Psoas muscle (tissue), 8 donors: ENCODE results near the gene SWAP70. TPM values are rescaled to one million over a fixed set of nuclear protein-coding genes. Genes with fewer than 3 reads are reported as not detected.
"Not testable (repeated sequence)": the region's sequence is repeated elsewhere in the genome, so short reads cannot be mapped to it uniquely, and the experiment has no call there.

Experiments
- ATAC-seq, 4 donors: fragments of 200-7000 bp; cut with Tn5 transposase; one replicate each; pipeline ENCODE4 v1.9.1; 2020; ENCODE audit warnings: moderate library complexity in 3 of 4, mild to moderate bottlenecking in 2 of 4
- DNase-seq, 2 donors: peaks; one replicate each; pipeline ENCODE4 v3.0.0-alpha.2; 2020
- H3K27ac ChIP-seq: fragments of 200-600 bp; one replicate; pipeline ENCODE4 v1.8.0; 2022
- H3K27me3 ChIP-seq, 3 donors: fragments of 200-600 bp in 1 of 3; one replicate each; pipeline versions ENCODE4 v1.6.1 to v1.8.0; 2013 to 2022; ENCODE audit warnings: low read length in 2 of 3, mild to moderate bottlenecking in 2 of 3, moderate library complexity in 1 of 3; ENCODE audit not compliant: insufficient read depth in 3 of 3
- H3K36me3 ChIP-seq, 2 donors: fragments of 200-600 bp in 1 of 2; one replicate each; pipeline versions ENCODE4 v1.6.1 to v1.8.0; 2013 to 2022; ENCODE audit warnings: low read depth in 1 of 2, mild to moderate bottlenecking in 1 of 2, moderate library complexity in 1 of 2; ENCODE audit not compliant: insufficient read depth in 1 of 2
- H3K4me1 ChIP-seq: fragments of 200-600 bp; one replicate; pipeline ENCODE4 v1.8.0; 2022
- H3K4me3 ChIP-seq: fragments of 200-600 bp; one replicate; pipeline ENCODE4 v1.8.0; 2022; ENCODE audit warnings: mild to moderate bottlenecking
- H3K9me3 ChIP-seq: fragments of 200-600 bp; one replicate; pipeline ENCODE4 v1.8.0; 2022
- CTCF ChIP-seq: fragments of 200-600 bp; IDR thresholded peaks from one replicate; pipeline ENCODE4 v1.8.0; 2022; ENCODE audit warnings: antibody characterized with exemption
- WGBS, 3 donors: extraction: QIAGEN DNeasy Blood & Tissue Kit; methylation state at CpG; one replicate each; pipeline versions ENCODE4 v1.1.6 to v1.1.7; 2013; 5-methylcytosine and 5-hydroxymethylcytosine counted together
- intact Hi-C, 2 donors: fragments of 100-400 bp; cut with DNase I; formaldehyde crosslinking; loops; one replicate each; pipeline versions ENCODE4 v1.11.0 to v1.14.2; 2022
- polyA plus RNA-seq, 3 donors: library from polyadenylated mRNA; stranded (reverse); fragments of 200-250 nt; gene quantifications; one replicate each; pipeline ENCODE4 v1.2.3, GENCODE V29; 2013
- total RNA-seq, 4 donors: library from RNA; stranded (reverse); fragmentation: NEBNext Ultra II Directional in 2 of 4; extraction: Animal tissue kit (Norgen Biotek cat#: 25700) in 2 of 4; gene quantifications; one replicate each; pipeline versions ENCODE4 v1.2.1 to v1.2.4, GENCODE V29; 2021 to 2023
- donor health status: healthy with polysubstance abuse.
- donor health status: DM: no; HTN: no; CAD: no; lungs with moderate emphysema.
- donor health status: Bipolar disorder and iron deficiency.
- donor health status: healthy.
- donor health status: DM: yes; HTN: yes; CAD: no.
- donor health status: DM: no; HTN: no; CAD: no.
- donor health status: DM: no; HTN: no; CAD: no.
- donor health status: DM: yes; HTN: yes; CAD: no.

The SWAP70 gene
- total and polyA plus RNA-seq, 7 donors = 4.3 to 13.3 (median 8.2) TPM

GRCh38 chr11:9691865-9692264 lies 28.0 kb downstream of the SWAP70 start:
- Histone ChIP-seq H3K4me3 (no peak overlapping the region), H3K36me3 (no peaks in the 10 kb centered on the region), H3K4me1 (peaks cover 6% of the 10 kb centered on the region), H3K27me3 (no peaks in the 10 kb centered on the region), H3K27ac (no peak overlapping the region), H3K9me3 (no peaks in the 10 kb centered on the region)
- no peak for TF ChIP-seq CTCF
- DNase-seq (no peak), ATAC-seq (no peak)
- intact Hi-C loops = no loop called here

GRCh38 chr11:9692691-9693090 lies 28.8 kb downstream of the SWAP70 start:
- intact Hi-C loops = no loop called here
- no peak overlapping the region for H3K4me3 ChIP-seq
- peaks cover 6% of the 10 kb centered on the region for H3K4me1 ChIP-seq
- no peak for DNase-seq
- H3K36me3 ChIP-seq = no peaks in the 10 kb centered on the region
- no peaks in the 10 kb centered on the region for H3K27me3 ChIP-seq
- TF ChIP-seq CTCF = no peak
- no peaks in the 10 kb centered on the region for H3K9me3 ChIP-seq
- WGBS, 3 donors = 71 to 78% (median 77%) methylated on average over 2 of the region's 2 CpGs
- no peak overlapping the region for H3K27ac ChIP-seq
- no peak for ATAC-seq

GRCh38 chr11:9693801-9694553 lies 30.1 kb downstream of the SWAP70 start:
- H3K27ac ChIP-seq = no peak overlapping the region
- peaks cover 6% of the 10 kb centered on the region for H3K4me1 ChIP-seq
- H3K27me3 ChIP-seq = no peaks in the 10 kb centered on the region

GRCh38 chr11:9695228-9695627 lies 31.4 kb downstream of the SWAP70 start:
- WGBS, 3 donors = 97 to 98% (median 97%) methylated on average over 8 of the region's 8 CpGs
- ATAC-seq, H3K27ac ChIP-seq, H3K36me3 ChIP-seq, H3K4me1 ChIP-seq, H3K9me3 ChIP-seq, DNase-seq, H3K4me3 ChIP-seq, H3K27me3 ChIP-seq, intact Hi-C loops: not testable (repeated sequence)

More at GRCh38 chr11:9693801-9694553, 30.1 kb downstream of the SWAP70 start:
- no peaks in the 10 kb centered on the region for H3K36me3 ChIP-seq
- DNase-seq = no peak
- 75 to 82% (median 79%) methylated on average over 2 of the region's 2 CpGs for WGBS, 3 donors
- TF ChIP-seq CTCF = no peak
- ATAC-seq = no peak
- intact Hi-C loops = no loop called here
- H3K9me3 ChIP-seq = no peaks in the 10 kb centered on the region
- H3K4me3 ChIP-seq = no peak overlapping the region

GRCh38 chr11:9697766-9698165 lies 33.9 kb downstream of the SWAP70 start:
- Histone ChIP-seq H3K4me3 (no peak overlapping the region), H3K9me3 (no peaks in the 10 kb centered on the region), H3K4me1 (peaks cover 9% of the 10 kb centered on the region), H3K27me3 (no peaks in the 10 kb centered on the region), H3K27ac (no peak overlapping the region), H3K36me3 (no peaks in the 10 kb centered on the region)
- DNase-seq (no peak), ATAC-seq (no peak)
- intact Hi-C loops = no loop called here
- 94 to 96% (median 94%) methylated on average over 4 of the region's 4 CpGs for WGBS, 3 donors
- TF ChIP-seq CTCF = no peak
